ENCODE measurements around the gene MYOF. TPM values are rescaled to one million over a fixed set of nuclear protein-coding genes. Genes with fewer than 3 reads are reported as not detected.

Gene MYOF
- polyA plus RNA-seq, 3 donors, result 9.7 to 29.1 (median 14.5) TPM

DNA sequence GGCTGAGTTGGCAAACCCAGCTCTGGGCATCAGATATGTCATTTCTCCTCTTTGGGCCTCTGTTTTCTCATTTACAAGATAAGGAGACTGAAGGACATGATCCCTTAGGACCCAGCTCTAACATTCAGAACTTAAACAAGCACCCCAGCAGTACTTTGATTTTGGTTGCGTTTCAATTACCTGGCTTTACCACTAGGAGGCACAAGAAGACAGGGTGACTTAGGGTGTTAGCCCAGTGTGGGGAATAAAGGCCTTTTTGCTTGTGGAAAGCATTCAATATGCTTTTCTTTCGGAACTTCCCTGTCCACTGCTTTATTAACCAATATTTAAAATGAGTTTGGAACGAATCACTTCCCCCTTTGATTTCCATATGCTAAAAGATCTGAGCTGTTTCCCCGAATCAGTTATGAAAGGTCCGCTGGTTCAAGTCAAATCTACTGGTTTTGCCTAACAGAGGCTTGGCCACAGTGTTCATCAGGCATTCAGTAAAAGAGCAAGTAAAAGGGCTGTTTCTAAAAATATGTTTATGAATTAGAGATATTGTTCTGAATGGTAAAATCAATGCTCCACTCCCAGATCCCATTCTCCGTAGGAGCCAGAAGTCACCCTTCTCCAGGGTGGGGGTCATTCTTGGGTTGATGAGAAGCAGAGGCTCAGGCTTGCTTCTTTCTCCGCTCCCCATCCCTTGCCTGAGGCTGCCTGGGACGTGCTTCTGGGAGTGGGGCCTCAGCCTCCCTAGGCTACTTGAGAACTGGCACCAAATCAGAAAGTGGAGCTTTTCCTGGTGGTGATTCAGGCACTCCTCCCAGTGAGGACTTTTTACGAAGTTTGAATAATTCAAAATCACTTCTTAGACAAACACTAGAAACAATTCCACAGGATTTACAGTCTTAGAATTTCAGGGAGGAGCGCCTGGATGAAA is 105.5 kb downstream of the MYOF start:
- no peak overlapping the region for H3K4me2 ChIP-seq (replicated peaks; ENCODE audit: extremely low read depth, low read length, poor library complexity, severe bottlenecking)
- peak; percentile 71 to 87 (median 82) for DNase-seq

DNA sequence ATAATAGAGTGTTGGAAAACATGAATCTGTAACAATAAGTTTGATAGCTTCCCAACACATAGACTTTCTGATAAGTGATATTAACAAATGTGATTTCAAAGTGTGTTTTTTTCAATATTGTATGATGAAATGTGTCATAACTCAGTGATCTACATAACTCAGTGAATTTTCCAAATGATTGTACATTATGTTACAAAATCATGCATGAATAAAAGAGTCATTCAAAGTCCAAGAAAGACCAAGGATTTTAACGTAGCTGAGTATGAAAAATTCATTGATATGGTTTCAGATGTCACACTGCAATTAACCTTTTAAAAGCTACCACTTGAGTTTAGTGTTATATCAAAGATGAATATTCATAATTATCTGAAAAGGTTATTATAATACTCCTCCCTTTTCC is 111.2 kb downstream of the MYOF start:
- H2AFZ ChIP-seq (ENCODE audit: insufficient read depth, low read depth, low read length, poor library complexity, severe bottlenecking), result no peak overlapping the region

More for the DNA sequence above, 105.5 kb downstream of the MYOF start:
- intact Hi-C loops (cut with micrococcal nuclease), result loop anchor here (2.0 to 10.0 kb wide), 4 partner anchors 106 to 298 kb away; partner anchors contain the start of genes MYOF (in 2 of the 2) and CEP55 (in 1 of the 2)
- TF ChIP-seq, protein P1, sequence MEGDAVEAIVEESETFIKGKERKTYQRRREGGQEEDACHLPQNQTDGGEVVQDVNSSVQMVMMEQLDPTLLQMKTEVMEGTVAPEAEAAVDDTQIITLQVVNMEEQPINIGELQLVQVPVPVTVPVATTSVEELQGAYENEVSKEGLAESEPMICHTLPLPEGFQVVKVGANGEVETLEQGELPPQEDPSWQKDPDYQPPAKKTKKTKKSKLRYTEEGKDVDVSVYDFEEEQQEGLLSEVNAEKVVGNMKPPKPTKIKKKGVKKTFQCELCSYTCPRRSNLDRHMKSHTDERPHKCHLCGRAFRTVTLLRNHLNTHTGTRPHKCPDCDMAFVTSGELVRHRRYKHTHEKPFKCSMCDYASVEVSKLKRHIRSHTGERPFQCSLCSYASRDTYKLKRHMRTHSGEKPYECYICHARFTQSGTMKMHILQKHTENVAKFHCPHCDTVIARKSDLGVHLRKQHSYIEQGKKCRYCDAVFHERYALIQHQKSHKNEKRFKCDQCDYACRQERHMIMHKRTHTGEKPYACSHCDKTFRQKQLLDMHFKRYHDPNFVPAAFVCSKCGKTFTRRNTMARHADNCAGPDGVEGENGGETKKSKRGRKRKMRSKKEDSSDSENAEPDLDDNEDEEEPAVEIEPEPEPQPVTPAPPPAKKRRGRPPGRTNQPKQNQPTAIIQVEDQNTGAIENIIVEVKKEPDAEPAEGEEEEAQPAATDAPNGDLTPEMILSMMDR (IDR thresholded peaks at IDR 0.05), result peak; percentile 92
- no peak overlapping the region for H3K4me3 ChIP-seq (replicated peaks in 1 of 3; ENCODE audit: low read depth in 2 of 3, low read length in 3 of 3)
- 44% methylated on average over 4 of the region's 10 CpGs for WGBS (ENCODE audit: insufficient coverage)
- peak overlapping the region in 1 of 2 donors; percentile 14 for H3K27ac ChIP-seq (ENCODE audit: low read depth in 1 of 2, low read length in 2 of 2)
- no peaks in the 10 kb centered on the region for H3K27me3 Mint-ChIP-seq (ENCODE audit: low read depth in 3 of 3)
- peaks cover 21% of the 10 kb centered on the region for H3K4me1 Mint-ChIP-seq
- H3K79me2 ChIP-seq (ENCODE audit: insufficient read depth, low read length), result no peaks in the 10 kb centered on the region
- H3K27me3 ChIP-seq (ENCODE audit: control insufficient read depth in 2 of 2, insufficient read depth in 2 of 2, low read length in 2 of 2), result no peaks in the 10 kb centered on the region
- no peaks in the 10 kb centered on the region for H3K9me3 ChIP-seq (replicated peaks in 1 of 2; ENCODE audit: control insufficient read depth in 1 of 2, insufficient read depth in 1 of 2, low read length in 2 of 2)
- peaks cover 78 to 79% of the 10 kb centered on the region in 2 donors for H3K36me3 Mint-ChIP-seq
- no peaks in the 10 kb centered on the region for H4K20me1 ChIP-seq (ENCODE audit: insufficient read depth, low read length)
- H3K27ac Mint-ChIP-seq, result peak overlapping the region in 5 of 7 donors; percentile 10 to 81 (median 71)
- no peak overlapping the region for H3K4me3 Mint-ChIP-seq
- H3K9me3 Mint-ChIP-seq, result no peaks in the 10 kb centered on the region
- H3K9ac ChIP-seq (ENCODE audit: insufficient read depth, low read length, poor library complexity, severe bottlenecking), result no peak overlapping the region
- peaks cover 58 to 88% of the 10 kb centered on the region in 2 donors for H3K36me3 ChIP-seq (replicated peaks in 1 of 2; ENCODE audit: control insufficient read depth in 1 of 2, insufficient read depth in 2 of 2, low read length in 2 of 2)
- peaks cover 19 to 23% of the 10 kb centered on the region in 2 donors for H3K4me1 ChIP-seq (ENCODE audit: control insufficient read depth in 1 of 2, insufficient read depth in 2 of 2, low read length in 2 of 2)
- no peak overlapping the region for H2AFZ ChIP-seq (ENCODE audit: insufficient read depth, low read depth, low read length, poor library complexity, severe bottlenecking)

More for the DNA sequence above, 111.2 kb downstream of the MYOF start:
- H3K4me3 ChIP-seq (replicated peaks in 1 of 3; ENCODE audit: low read depth in 2 of 3, low read length in 3 of 3), result no peak overlapping the region
- Mint-ChIP-seq H3K9me3 (no peaks in the 10 kb centered on the region), H3K4me3 (no peak overlapping the region), H3K4me1 (peaks cover 1% of the 10 kb centered on the region), H3K36me3 (peaks cover 86 to 93% of the 10 kb centered on the region in 2 donors), H3K27me3 (ENCODE audit: low read depth in 3 of 3) (peaks cover 0 to 5% (median 0%) of the 10 kb centered on the region in 3 donors), H3K27ac (no peak overlapping the region)
- H4K20me1 ChIP-seq (ENCODE audit: insufficient read depth, low read length), result no peaks in the 10 kb centered on the region
- H3K4me2 ChIP-seq (replicated peaks; ENCODE audit: extremely low read depth, low read length, poor library complexity, severe bottlenecking), result no peak overlapping the region
- peaks cover 67 to 100% of the 10 kb centered on the region in 2 donors for H3K36me3 ChIP-seq (replicated peaks in 1 of 2; ENCODE audit: control insufficient read depth in 1 of 2, insufficient read depth in 2 of 2, low read length in 2 of 2)
- intact Hi-C loops (cut with micrococcal nuclease), result loop anchor here in 1 of 2 donors (10.0 kb wide), 1 partner anchor 304 kb away; no protein-coding TSS in a partner anchor
- TF ChIP-seq, protein P1 (IDR thresholded peaks at IDR 0.05), result no peak
- H3K9ac ChIP-seq (ENCODE audit: insufficient read depth, low read length, poor library complexity, severe bottlenecking), result no peak overlapping the region
- no peak for DNase-seq
- H3K27me3 ChIP-seq (ENCODE audit: control insufficient read depth in 2 of 2, insufficient read depth in 2 of 2, low read length in 2 of 2), result no peaks in the 10 kb centered on the region
- H3K9me3 ChIP-seq (replicated peaks in 1 of 2; ENCODE audit: control insufficient read depth in 1 of 2, insufficient read depth in 1 of 2, low read length in 2 of 2), result no peaks in the 10 kb centered on the region
- WGBS (ENCODE audit: insufficient coverage), result no CpG with 5 or more reads among the region's 1 CpG
- H3K27ac ChIP-seq (ENCODE audit: low read depth in 1 of 2, low read length in 2 of 2), result no peak overlapping the region
- H3K79me2 ChIP-seq (ENCODE audit: insufficient read depth, low read length), result no peaks in the 10 kb centered on the region
- H3K4me1 ChIP-seq (ENCODE audit: control insufficient read depth in 1 of 2, insufficient read depth in 2 of 2, low read length in 2 of 2), result peaks cover 0 to under 1% of the 10 kb centered on the region in 2 donors
